Measurements from ENCODE around the gene BRICD5.

BRICD5 gene

DNA sequence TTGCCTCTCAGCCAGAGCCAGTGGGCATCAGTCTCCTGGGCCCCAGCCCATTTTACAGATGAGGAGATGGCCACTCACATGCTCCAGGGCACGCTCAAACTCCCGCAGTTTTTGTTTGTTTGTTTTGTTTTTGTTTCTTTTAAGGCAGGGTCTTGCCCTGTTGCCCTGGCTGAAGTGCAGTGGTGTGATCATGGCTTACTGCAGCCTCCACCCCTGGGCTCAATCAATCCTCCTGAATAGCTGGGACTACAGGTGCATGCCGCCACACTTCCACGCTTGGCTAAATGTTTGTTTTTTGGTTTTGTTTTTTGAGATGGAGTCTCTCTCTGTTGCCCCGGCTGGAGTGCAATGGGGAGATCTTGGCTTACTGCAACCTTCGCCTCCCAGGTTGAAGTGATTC lies 16.3 kb upstream of the BRICD5 start:
- H3K4me3 ChIP-seq (ENCODE audit: low read depth, low read length), result no peak overlapping the region
- no peaks in the 10 kb centered on the region for H3K27me3 ChIP-seq (ENCODE audit: insufficient read depth, low read depth, severe bottlenecking)
- DNase-seq, result no peak
- peaks cover 73% of the 10 kb centered on the region for H3K36me3 ChIP-seq
- no peak overlapping the region for H3K27ac ChIP-seq
- TF ChIP-seq, protein P1, sequence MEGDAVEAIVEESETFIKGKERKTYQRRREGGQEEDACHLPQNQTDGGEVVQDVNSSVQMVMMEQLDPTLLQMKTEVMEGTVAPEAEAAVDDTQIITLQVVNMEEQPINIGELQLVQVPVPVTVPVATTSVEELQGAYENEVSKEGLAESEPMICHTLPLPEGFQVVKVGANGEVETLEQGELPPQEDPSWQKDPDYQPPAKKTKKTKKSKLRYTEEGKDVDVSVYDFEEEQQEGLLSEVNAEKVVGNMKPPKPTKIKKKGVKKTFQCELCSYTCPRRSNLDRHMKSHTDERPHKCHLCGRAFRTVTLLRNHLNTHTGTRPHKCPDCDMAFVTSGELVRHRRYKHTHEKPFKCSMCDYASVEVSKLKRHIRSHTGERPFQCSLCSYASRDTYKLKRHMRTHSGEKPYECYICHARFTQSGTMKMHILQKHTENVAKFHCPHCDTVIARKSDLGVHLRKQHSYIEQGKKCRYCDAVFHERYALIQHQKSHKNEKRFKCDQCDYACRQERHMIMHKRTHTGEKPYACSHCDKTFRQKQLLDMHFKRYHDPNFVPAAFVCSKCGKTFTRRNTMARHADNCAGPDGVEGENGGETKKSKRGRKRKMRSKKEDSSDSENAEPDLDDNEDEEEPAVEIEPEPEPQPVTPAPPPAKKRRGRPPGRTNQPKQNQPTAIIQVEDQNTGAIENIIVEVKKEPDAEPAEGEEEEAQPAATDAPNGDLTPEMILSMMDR (IDR thresholded peaks at IDR 0.05; ENCODE audit: low read depth, low read length), result no peak
- no peaks in the 10 kb centered on the region for H3K9me3 ChIP-seq (ENCODE audit: severe bottlenecking)

DNA sequence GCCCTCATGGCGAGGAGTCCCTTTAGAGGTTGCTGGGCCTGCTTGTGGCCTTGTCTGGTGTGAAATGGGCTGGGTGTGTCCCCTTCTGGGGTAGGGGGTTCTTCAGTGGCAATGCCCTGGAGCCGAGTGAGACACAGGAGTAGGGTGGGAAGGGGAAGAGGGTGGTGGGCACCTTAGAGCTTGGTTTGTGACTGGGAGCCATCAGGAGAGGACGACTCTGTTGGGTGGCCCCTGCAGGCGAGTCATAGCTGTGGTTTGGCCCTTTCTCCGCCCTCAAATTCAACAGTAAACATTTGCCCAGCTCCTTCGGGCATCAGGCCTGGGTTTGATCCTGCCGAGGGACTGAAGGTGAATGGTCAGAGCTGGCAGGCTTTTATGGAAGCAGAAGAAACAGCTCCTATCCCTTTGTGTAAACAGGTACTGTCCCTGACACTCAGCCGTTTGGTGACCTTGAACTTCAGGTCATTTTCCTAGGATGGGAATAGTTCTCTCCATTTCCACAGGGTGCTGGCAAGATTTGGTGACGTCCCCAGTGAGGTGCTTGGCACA lies 15.7 kb upstream of the BRICD5 start:
- no peaks in the 10 kb centered on the region for H3K27me3 ChIP-seq (ENCODE audit: insufficient read depth, low read depth, severe bottlenecking)
- no peaks in the 10 kb centered on the region for H3K9me3 ChIP-seq (ENCODE audit: severe bottlenecking)
- no peak overlapping the region for H3K27ac ChIP-seq
- H3K4me3 ChIP-seq (ENCODE audit: low read depth, low read length), result no peak overlapping the region
- TF ChIP-seq, protein P1 (IDR thresholded peaks at IDR 0.05; ENCODE audit: low read depth, low read length), result no peak
- no peak for DNase-seq
- H3K36me3 ChIP-seq, result peaks cover 67% of the 10 kb centered on the region

DNA sequence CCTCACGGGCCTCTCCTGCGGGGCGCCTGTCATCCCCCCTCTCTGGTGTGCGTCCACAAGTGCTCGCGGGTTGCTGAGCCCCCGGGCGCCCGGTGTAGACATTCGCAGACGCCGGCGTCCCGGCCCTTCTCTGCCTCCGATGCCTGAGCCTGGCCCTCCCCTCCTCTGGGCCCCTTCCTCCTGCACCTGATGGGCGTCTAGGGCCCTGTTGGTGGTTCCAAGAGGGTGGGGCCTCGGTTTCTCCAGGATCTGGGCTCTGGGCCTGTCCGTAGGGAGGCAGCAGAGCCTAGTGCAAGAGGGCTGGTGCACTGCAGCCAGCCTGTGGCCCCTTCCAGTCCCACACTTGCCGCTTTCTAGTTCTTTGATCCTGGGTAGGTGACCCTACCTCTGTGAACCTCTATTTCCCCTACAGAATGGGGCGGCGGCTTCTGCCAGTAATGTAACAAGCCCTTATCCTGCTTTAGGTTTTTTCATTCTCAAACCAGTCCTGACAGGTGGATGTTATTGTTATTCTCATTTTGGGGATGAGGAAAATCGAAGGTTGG lies 13.4 kb upstream of the BRICD5 start:
- Histone ChIP-seq H3K36me3 (peaks cover 45% of the 10 kb centered on the region), H3K27ac (peak overlapping the region; percentile 89), H3K9me3 (ENCODE audit: severe bottlenecking) (no peaks in the 10 kb centered on the region), H3K27me3 (ENCODE audit: insufficient read depth, low read depth, severe bottlenecking) (no peaks in the 10 kb centered on the region), H3K4me3 (ENCODE audit: low read depth, low read length) (peak overlapping the region; percentile 97)
- no peak for DNase-seq
- TF ChIP-seq, protein P1 (IDR thresholded peaks at IDR 0.05; ENCODE audit: low read depth, low read length), result peak; percentile 23; the same call in 1 of the 2 replicates

DNA sequence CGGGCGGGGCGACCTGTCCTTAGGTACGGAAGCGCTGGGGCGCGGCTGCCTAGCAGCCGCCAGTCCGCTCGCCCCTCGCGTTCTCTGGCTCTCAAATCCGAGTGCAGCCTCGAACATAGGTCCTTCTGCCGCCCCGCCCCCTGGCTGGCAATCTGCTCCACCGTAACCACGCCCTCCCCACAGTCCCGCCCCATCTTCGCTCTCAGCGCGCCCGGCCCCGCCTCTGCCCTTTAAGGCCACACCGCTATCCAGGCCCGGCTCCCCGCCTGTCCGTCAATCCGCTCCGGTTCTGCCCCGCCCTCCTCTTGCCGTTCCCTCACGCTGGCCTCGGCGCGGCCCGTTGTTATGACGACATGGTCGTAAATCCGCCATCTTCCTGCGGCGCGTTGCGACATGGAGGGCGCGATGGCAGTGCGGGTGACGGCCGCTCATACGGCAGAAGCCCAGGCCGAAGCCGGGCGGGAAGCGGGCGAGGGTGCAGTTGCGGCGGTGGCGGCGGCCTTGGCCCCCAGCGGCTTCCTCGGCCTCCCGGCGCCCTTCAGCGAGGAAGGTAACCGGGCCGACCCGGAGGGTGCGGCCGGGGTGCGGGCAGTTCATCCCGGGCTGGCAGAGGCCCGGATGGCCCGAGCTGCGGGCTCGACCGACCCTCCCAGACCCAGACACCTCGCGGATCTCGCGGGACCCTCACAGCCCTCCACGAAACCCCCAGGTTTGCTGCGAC lies 12.7 kb upstream of the BRICD5 start, which contains the start of gene E4F1:
Gene E4F1 (plus strand): TSS at position 371 of the 721 bp plus-strand sequence. CDS start 23 bp downstream, at position 394.
- TF ChIP-seq, protein P1 (IDR thresholded peaks at IDR 0.05; ENCODE audit: low read depth, low read length), result no peak
- peak within 1 kb of the TSS; percentile 96 for H3K27ac ChIP-seq
- no peaks in the 10 kb centered on the region for H3K27me3 ChIP-seq (ENCODE audit: insufficient read depth, low read depth, severe bottlenecking)
- peak within 1 kb of the TSS; percentile 97 for H3K4me3 ChIP-seq (ENCODE audit: low read depth, low read length)
- H3K36me3 ChIP-seq, result peaks cover 39% of the 10 kb centered on the region
- H3K9me3 ChIP-seq (ENCODE audit: severe bottlenecking), result no peaks in the 10 kb centered on the region
- DNase-seq, result peak; percentile 100

DNA sequence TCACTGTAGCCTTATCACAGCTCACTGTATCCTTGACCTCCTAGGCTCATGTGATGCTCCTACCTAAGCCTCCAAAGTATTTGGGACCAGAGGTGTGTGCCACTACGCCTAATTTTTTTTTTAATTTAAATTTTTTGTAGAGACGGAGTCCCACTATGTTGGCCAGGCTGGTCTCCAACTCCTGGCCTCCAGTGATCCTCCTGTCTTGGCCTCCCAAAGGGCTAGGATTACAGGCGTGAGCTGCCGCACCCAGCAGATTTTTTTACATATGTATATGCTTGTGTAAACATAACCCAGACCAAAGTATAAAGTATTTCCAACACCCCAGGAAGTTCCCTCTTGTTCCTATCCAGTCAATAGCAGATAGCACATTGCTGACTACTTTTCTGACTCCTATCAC lies 5.7 kb upstream of the BRICD5 start:
- DNase-seq, result no peak
- Histone ChIP-seq H3K36me3 (peaks cover 24% of the 10 kb centered on the region), H3K27me3 (ENCODE audit: insufficient read depth, low read depth, severe bottlenecking) (no peaks in the 10 kb centered on the region), H3K27ac (peak overlapping the region; percentile 96), H3K4me3 (ENCODE audit: low read depth, low read length) (no peak overlapping the region), H3K9me3 (ENCODE audit: severe bottlenecking) (no peaks in the 10 kb centered on the region)
- TF ChIP-seq, protein P1 (IDR thresholded peaks at IDR 0.05; ENCODE audit: low read depth, low read length), result no peak
